Astrocyte of the spinal cord (primary cell): Measurements from ENCODE around the gene SPTBN5.

Experiments
- DNase-seq: peaks from one replicate; pipeline ENCODE4 v3.0.0; 2011; ENCODE audit warnings: low read depth, low spot score
- H3K4me3 ChIP-seq: 2 replicates; pipeline ENCODE4 v1.5.1; 2011; ENCODE audit warnings: low read depth, mild to moderate bottlenecking, low read length, moderate library complexity
- in situ Hi-C: cut with HindIII; loops from 2 replicates; pipeline ENCODE4 v1.10.0; 2017; ENCODE audit warnings: low sequenced_read_pairs
- TF ChIP-seq, protein P1 (sequence below): IDR thresholded peaks from 2 replicates; pipeline ENCODE4 v1.5.1; 2012; ENCODE audit warnings: low read depth, mild to moderate bottlenecking, low read length, inconsistent platforms

The SPTBN5 gene

DNA sequence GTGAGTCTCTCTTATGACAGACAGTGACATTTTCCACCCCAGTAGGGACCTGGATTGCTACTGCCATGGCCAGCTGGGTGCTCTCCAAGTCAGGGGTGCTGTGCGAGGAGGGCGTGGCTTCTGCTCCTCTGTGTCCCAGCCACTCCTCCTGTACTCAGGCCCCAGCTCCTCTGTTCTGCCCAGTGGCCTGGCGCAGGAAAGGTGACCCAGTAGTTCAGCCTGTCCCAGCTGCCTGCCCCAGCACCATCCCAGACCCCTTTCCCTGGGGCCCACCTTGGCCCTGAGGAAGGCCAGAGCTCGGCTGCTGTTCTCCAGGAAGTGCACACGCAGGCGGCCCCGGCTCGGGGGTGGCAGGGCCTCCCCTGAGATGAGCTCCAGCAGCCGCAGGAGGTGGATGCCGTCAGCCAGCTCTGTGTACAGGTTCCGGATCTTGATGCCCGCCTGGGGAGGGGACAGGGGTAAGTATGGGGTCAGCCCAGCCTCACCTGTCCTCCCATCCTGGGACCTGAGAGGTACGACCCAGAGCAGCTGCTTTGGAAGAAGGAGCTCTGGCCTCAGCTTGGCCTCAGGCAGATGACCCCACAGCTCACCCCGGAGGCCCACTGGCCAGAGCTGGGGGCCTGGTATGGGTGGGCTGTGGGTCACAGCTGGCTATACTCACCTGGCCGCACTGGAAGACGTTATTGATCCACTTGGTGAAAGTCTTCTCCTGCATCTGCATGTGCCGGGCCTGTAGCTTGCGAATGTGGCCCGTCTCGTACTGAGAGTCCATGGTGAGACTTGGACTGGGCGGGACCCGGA lies 1.0 kb downstream of the SPTBN5 start:
- in situ Hi-C loops = no loop called here
- TF ChIP-seq, protein P1, sequence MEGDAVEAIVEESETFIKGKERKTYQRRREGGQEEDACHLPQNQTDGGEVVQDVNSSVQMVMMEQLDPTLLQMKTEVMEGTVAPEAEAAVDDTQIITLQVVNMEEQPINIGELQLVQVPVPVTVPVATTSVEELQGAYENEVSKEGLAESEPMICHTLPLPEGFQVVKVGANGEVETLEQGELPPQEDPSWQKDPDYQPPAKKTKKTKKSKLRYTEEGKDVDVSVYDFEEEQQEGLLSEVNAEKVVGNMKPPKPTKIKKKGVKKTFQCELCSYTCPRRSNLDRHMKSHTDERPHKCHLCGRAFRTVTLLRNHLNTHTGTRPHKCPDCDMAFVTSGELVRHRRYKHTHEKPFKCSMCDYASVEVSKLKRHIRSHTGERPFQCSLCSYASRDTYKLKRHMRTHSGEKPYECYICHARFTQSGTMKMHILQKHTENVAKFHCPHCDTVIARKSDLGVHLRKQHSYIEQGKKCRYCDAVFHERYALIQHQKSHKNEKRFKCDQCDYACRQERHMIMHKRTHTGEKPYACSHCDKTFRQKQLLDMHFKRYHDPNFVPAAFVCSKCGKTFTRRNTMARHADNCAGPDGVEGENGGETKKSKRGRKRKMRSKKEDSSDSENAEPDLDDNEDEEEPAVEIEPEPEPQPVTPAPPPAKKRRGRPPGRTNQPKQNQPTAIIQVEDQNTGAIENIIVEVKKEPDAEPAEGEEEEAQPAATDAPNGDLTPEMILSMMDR = no peak
- no peak for DNase-seq
- H3K4me3 ChIP-seq = no peak overlapping the region

DNA sequence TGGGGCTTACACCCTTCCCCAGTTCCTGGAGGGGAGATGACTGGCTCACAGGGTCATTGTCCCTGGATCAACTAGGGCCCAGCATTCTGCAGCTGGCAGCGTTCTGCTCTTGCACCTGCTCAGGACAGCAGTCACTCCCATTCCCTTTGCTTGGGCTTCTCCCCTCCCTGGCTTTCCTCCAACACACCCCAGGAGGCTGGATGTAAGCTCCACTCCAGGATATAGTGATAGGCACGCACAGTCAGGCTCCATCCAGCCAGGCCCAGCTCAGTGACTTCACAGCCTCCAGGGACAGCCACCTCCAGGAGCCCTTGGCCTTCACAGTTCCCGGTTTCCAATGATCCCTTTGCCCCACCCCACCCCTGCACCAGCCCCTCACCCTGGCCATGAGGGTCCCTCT lies 1.9 kb downstream of the SPTBN5 start:
- no peak overlapping the region for H3K4me3 ChIP-seq
- DNase-seq = no peak
- in situ Hi-C loops = no loop called here
- TF ChIP-seq, protein P1 = no peak

DNA sequence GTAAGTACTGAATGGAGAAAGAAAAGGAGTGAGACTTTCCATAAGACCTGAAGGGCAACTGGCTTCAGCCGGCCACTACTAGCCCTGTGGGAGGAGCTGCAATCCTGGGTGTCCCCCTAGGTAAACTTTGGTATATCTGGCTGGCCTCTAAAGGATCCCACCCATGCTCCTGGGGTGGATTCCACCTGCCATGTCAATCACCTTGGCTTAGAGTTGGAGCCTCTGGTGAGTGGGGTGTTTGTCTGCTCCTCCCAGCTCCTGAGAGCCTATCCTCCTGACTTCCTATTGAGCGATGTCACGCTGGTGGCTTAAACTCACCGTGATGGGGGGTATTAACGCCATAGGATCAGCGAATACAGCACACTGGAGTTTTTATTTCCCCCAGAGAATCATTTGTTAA lies 2.6 kb downstream of the SPTBN5 start:
- in situ Hi-C loops = no loop called here
- H3K4me3 ChIP-seq = no peak overlapping the region
- DNase-seq = no peak
- TF ChIP-seq, protein P1 = no peak

DNA sequence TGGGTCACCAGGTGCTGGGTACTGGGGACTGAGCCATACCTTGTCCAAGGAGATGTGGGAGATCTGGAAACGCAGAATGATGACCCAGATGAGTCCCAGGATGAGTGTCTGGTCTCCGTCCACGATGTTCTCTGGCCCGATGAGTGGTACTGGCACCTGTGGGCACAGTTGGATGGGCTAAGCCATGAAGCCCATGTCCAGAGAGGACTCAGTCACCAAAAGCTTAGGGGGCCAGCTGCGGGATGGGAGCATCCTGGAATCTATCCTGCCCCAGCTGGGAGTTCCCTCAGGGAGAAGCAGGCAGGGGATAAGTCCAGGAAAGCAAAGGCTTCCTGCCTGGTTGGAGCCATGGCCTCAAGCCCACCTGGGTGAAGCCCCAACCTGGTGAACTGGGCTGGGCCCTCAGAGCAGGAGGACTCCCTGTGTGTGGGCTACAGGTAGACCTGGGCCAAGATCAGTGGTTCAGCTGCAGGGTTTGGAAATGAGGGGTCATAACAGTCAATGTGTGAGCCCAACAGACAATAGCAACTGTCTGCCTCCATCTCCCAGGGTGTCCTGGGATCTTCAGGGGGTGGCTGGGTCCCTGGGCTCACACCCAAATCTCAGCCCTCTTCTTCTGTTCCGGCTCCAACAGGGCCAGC lies 3.7 kb downstream of the SPTBN5 start:
- in situ Hi-C loops = no loop called here
- TF ChIP-seq, protein P1 = no peak
- H3K4me3 ChIP-seq = no peak overlapping the region
- no peak for DNase-seq

DNA sequence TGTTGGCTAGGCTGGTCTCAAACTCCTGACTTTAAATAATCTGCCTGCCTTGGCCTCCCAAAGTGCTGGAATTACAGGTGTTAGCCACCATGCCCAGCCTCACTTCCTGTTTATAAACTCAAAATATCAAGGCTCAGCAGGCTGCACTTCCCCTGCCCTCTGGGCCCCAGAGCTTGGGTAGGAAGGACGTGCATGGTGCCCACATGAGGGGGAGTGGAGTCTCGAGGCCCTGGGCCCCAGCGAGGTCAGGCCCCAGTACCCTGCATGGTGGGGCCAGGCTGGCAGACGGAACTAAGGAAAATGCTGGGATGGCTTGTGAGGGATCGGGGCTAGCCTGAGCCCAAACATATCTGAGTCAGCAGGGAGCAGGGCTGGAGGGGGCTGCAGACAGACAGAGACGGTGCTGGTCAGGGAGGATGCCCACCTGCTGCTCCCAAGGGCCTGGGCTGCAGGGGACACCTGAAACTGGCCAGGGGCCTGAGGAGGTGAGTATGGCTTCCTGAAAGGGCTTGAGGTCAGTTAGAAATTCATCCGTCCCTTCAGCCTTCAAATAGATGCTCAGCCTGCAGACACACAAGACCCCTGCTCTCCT lies 5.1 kb downstream of the SPTBN5 start:
- no peak for DNase-seq
- no peak overlapping the region for H3K4me3 ChIP-seq
- TF ChIP-seq, protein P1 = no peak
- in situ Hi-C loops = no loop called here

DNA sequence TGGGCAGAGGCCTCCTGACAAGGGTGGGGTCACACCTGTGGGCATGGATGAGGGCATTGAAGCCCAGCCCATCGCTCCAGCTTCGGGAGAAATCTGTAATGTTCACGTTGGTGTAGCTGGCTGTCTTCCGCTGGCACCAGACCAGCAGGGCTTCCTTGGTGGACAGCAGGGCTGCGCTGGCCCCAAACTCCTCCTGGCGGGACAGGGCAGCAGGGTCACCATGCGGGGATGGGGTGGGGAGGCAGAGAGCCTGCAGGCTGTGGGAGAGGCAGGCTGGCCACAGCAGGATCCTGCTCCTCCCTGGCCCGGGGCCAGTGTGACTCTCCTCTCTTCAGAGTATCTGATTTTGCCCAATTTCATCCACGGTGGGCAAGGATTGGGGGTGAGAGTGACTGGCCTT lies 6.0 kb downstream of the SPTBN5 start:
- H3K4me3 ChIP-seq = no peak overlapping the region
- TF ChIP-seq, protein P1 = no peak
- in situ Hi-C loops = no loop called here
- no peak for DNase-seq
